Glomerular endothelial cell (primary cell): Measurements from ENCODE around the gene PCDH9. TPM values are rescaled to one million over a fixed set of nuclear protein-coding genes. Genes with fewer than 3 reads are reported as not detected.

Experiments
- DNase-seq: peaks from one replicate; pipeline ENCODE4 v3.0.0-alpha.2; 2011; ENCODE audit warnings: low read depth, low spot score; ENCODE audit errors: extremely low read depth
- total RNA-seq: library from RNA; depleted of rRNA; stranded (reverse); fragments of >200 nt; gene quantifications from 2 replicates; pipeline ENCODE4 v1.2.3, GENCODE V29; 2015

PCDH9 gene
- total RNA-seq, 1 donor from 2014 or later, result 5.3 TPM

GRCh38 chr13:66994097-66994496 is 236.0 kb downstream of the PCDH9 start:
- DNase-seq, result peak; percentile 29

DNA sequence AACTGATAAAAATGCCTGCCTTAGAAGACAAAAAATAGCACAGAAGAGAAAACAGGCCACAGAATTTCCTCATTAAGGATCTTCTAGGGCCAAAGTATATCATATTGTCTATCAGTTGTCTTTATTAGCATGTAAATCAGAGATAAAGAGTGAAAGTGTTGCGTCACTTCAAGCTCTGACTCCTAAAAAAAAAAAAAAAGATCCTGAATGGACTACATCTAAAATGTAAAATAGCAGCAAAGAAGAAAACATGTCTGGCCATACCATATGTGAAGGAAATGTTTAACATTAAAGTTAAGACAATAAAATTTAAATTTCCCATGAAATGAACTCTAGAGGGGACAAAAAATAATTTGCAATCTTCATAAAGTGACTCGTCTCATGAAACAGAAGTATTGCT is 237.4 kb downstream of the PCDH9 start:
- DNase-seq, result no peak

- peak; percentile 55 for DNase-seq
Measured at GRCh38 chr13:66992183-66992582, 238.0 kb downstream of the PCDH9 start.

GRCh38 chr13:66984241-66984640 is 245.9 kb downstream of the PCDH9 start:
- DNase-seq, result no peak

DNA sequence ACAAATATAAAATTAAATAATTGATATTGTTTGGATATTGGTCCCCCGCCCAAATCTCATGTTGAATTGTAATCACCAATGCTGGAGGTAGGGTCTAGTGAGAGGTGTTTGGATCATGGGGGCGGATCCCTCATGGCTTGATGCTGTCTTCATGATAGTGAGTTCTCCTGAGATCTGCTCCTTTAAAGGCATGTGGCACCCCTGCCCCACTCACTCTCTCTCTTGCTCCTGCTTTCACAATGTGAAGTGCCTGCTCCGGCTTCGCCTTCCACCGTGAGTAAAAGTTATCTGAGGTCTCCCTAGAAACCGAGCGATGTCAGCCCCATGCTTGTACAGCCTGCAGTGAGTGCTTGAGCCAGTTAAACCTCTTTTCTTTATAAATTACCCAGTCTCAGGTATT is 248.2 kb downstream of the PCDH9 start:
- DNase-seq, result no peak

DNA sequence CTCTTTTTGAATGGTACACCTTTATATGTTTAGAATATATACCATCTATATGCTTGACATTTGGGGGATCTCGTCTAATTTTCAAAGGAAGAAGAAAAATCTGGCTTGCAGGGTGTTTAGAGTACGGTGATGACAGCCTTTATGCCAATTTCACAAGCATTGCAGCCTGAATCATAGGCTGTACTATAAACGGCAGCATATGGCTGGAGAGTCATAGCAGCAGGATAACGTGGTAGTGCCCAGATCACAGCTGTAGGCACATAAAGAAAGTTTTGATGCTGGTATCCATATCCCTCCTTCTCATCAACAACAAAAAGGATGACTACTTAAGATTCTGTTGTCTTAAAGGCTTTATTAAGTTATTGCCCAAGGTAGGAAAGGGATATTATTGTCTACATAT is 253.0 kb downstream of the PCDH9 start:
- DNase-seq, result no peak

GRCh38 chr13:66974889-66975288 is 255.2 kb downstream of the PCDH9 start:
- no peak for DNase-seq

DNA sequence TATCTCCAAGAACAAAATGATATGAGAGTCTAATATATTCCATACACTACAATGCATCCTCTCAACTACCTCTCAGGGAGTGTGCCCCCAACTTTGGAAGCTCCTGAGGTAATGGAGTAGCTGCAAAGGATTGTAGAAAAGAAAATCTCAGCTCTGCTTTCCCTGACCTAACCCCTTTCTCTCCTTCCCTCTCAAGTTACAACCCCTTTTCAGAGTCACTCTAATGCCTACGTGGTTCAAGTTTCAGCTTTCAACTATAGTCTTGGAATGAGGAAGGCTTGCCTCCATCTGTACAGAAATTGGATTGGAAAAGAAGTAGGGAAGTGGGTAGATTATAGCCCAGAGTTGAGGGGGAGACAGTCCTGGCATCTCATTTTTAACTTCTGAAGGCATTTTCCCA is 256.0 kb downstream of the PCDH9 start:
- no peak for DNase-seq

- no peak for DNase-seq
Measured at GRCh38 chr13:66972659-66973058, 257.5 kb downstream of the PCDH9 start.

DNA sequence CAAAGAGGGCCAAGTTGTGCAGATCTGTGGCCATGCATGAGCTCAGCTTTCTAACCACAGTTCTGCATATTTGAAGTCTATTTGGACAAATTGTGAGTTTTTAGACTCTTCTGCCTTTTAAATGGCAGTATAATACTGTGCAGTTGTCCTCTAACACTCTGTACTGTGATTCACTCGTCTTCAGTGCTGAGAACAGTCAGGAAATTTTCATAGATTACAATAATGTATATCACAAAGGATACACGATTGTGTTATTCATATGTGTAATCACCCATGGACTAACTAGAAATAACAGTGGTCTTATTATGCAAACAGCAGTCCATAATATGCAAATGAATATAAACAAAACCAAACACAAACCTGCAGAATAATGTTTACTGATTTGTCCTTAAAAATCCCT is 259.1 kb downstream of the PCDH9 start:
- DNase-seq, result no peak

- DNase-seq, result no peak
Measured at GRCh38 chr13:66969291-66969690, 260.8 kb downstream of the PCDH9 start.

DNA sequence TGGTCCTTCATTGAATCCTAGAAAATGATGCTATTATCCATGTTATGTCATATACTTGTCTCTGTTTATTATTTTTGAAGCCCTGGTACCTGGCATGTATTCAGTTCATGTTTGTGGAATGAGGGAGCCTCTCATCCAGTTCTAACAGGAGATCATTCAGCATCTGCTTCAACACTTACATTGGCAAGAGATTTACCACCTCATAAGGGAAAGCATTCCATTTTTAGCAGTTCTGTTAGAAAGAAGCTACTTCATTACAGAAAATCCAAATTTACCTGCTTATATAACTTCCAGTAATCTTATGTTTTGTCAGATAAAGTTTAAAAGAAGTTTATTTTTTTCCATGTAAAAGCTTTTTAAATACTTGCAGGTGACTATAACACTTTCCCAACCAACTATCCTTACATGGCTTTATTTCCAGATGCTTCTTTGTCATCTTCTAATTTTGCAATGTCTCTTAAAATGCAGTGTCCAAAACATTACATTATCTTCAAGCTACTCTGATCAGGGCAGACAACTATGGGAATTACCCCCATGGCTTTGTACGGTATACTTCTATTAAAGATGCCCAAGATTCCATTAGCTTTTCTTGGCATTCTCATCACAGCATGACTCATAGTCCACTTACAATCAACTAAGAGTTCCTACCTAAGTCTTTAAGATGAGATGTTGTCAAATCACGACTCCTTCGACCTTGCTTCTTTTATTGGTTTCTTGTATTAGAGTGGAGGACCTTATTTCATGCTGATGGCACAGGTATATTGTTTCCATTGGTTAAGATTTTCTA is 262.1 kb downstream of the PCDH9 start:
- DNase-seq, result no peak

- peak; percentile 48 for DNase-seq
Measured at GRCh38 chr13:66965181-66965580, 265.0 kb downstream of the PCDH9 start.

DNA sequence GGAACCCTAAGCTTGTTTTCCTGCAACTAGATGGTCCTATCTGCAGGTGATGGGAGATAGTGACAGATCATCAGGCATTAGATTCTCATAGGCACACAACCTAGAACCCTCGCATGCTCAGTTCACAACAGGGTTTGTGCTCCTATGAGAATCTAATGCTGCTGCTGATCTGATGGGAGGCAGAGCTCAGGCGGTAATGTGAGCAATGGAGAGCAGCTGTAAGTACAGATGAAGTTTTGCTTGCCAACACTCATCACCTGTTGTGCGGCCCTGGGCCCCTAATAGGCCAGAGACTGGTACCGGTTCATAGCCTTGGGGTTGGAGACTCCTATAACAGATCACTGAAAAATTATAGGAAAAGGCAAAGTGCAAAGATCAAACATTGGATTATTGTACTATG is 267.2 kb downstream of the PCDH9 start:
- DNase-seq, result no peak

GRCh38 chr13:66958611-66959010 is 271.5 kb downstream of the PCDH9 start:
- DNase-seq, result no peak

DNA sequence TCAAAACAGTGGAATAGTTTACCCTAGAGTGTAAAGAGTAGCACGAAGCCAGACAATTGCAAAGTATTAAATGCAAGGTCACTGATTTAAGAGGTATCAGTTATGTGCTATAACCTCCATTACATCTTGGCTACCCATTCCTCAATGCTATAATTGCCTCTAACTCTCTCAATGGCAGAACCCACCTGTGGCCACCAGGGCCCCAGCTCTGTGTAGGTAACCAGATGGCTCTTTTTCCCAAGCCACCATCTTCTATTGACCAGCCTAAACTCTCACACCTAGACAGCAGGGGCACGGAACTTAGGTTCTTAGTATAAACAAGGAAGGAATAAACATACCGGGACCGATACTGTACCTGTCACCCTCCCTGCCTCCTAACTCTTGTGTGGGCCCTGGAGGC is 277.6 kb downstream of the PCDH9 start:
- DNase-seq, result no peak

DNA sequence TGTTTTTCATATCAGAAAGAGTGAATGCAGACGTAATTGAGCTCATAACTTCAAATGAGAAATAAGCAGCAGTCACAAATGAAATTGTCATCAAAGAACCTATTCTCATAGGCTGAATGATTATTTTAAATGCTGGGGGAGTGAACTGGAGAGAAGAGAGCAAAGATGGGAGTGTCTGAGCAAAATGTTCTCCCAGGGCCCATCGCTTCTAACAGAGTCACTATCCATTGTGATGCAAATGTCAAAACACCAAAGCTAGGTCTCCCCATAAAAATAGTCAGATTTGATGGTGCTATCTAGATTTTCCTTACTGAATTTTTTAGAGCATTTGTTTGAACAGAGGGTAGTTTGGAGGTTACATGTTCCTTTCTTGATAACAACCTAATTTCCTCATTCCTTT is 278.7 kb downstream of the PCDH9 start:
- no peak for DNase-seq

GRCh38 chr13:66950666-66951065 is 279.5 kb downstream of the PCDH9 start:
- DNase-seq, result no peak

DNA sequence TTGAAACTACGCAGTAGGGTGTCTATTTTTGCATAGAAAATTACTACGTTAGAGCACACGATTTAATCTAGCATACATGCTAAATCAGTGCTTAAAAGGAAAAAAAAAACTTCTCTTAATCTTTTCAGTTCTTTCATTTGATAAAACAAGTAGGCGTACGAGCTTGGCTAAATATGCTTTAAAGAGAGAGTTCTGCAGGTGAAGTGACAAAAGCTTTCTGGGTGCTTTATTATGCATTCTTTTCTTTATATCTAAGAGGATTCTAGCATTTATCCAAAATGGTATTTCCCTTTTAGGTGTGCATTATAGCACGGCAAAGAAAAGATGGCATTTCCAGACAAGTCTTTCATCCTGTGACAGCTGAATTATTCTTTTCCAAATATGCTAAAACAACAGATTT is 281.2 kb downstream of the PCDH9 start:
- DNase-seq, result no peak

DNA sequence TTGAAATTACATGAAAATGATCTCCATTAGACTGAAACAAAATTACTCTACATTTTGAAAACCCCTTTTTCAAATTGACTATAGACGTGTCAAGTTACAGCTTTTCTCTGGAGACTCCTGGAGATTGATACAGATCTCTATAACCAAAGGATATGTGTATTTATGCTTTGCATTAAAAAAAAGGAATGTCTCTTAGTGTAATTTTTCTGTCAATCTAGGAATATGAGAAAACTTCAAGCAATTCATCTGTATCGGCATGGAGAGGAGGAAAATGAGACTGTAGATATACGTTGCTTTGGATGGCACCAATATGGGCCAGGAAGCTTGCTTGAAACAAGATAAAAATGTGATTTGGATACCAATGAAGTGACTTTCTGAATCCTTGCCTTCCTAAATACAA is 286.6 kb downstream of the PCDH9 start:
- no peak for DNase-seq

- peak; percentile 78 for DNase-seq
Measured at GRCh38 chr13:66940113-66940512, 290.0 kb downstream of the PCDH9 start.

DNA sequence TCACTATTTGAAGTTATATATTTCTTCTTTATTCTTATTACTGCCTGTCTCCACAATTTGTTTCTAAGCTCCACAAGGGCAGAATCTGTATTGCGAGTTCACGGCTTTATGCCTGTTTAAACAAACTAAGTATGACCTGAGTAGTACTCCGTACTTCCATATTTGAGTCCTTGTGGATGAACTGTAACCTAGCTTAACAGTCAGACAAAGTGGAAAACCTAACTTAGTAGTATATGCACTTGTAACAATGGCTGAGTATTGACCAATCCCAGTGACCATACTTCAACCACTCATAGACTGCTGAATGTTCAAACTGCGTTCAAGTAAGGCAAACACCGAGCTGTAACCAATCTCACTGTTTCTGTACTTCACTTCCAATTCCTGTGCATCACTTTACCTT is 292.7 kb downstream of the PCDH9 start:
- DNase-seq, result no peak

DNA sequence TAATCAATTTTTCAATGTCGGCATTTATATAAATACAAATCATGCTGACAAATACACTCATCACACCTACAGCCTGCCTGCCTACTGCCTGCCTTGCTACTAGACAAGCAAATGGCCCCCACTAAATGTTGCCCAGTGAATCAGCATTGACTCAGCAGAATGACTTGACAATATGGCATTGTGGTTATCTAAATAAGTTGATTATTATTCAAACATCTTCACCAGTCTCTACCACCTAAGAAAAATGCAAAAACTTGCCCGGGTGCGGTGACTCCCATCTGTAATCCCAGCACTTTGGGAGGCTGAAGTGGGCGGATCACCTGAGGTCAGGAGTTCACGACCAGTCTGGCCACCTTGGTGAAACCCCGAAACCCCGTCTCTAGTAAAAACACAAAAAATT is 296.1 kb downstream of the PCDH9 start:
- no peak for DNase-seq
